ENCODE data around the gene NR1H3. TPM values are rescaled to one million over a fixed set of nuclear protein-coding genes. Genes with fewer than 3 reads are reported as not detected.

NR1H3 gene
- total RNA-seq, 1 donor from 2014 or later: 92.4 TPM

- intact Hi-C loops (cut with DNase I): no loop called here
- Histone ChIP-seq H3K27ac (no peak overlapping the region), H3K4me1 (no peaks in the 10 kb centered on the region), H3K27me3 (no peaks in the 10 kb centered on the region), H3K4me3 (no peak overlapping the region), H3K9me3 (no peaks in the 10 kb centered on the region), H3K36me3 (peaks cover 60 to 78% of the 10 kb centered on the region in 2 donors)
- no peak for TF ChIP-seq CTCF (IDR thresholded peaks at IDR 0.05)
- DNase-seq (ENCODE audit: low spot score in 2 of 2): no peak
These were observed 19.1 kb downstream of the NR1H3 start for GRCh38 chr11:47276923-47277322.

- DNase-seq (ENCODE audit: low spot score in 2 of 2): no peak
- Histone ChIP-seq H3K4me1 (no peaks in the 10 kb centered on the region), H3K27ac (no peak overlapping the region), H3K27me3 (no peaks in the 10 kb centered on the region), H3K4me3 (no peak overlapping the region), H3K36me3 (peaks cover 70 to 89% of the 10 kb centered on the region in 2 donors), H3K9me3 (no peaks in the 10 kb centered on the region)
- TF ChIP-seq CTCF (IDR thresholded peaks at IDR 0.05): no peak
- intact Hi-C loops (cut with DNase I): no loop called here
These were observed 20.3 kb downstream of the NR1H3 start for GRCh38 chr11:47278058-47278457.

- no peak for DNase-seq (ENCODE audit: low spot score in 2 of 2)
- intact Hi-C loops (cut with DNase I): no loop called here
- H3K36me3 ChIP-seq: peaks cover 77 to 96% of the 10 kb centered on the region in 2 donors
These were observed 21.0 kb downstream of the NR1H3 start for GRCh38 chr11:47278769-47279168.

GRCh38 chr11:47280099-47280498, 22.3 kb downstream of the NR1H3 start:
- H3K27ac ChIP-seq: no peak overlapping the region
- intact Hi-C loops (cut with DNase I): no loop called here
- H3K36me3 ChIP-seq: peaks cover 84 to 99% of the 10 kb centered on the region in 2 donors
- no peak for TF ChIP-seq CTCF (IDR thresholded peaks at IDR 0.05)
- no peak overlapping the region for H3K4me3 ChIP-seq
- no peak for DNase-seq (ENCODE audit: low spot score in 2 of 2)
- no peaks in the 10 kb centered on the region for H3K27me3 ChIP-seq
- H3K9me3 ChIP-seq: no peaks in the 10 kb centered on the region
- no peaks in the 10 kb centered on the region for H3K4me1 ChIP-seq

More at GRCh38 chr11:47278769-47279168, 21.0 kb downstream of the NR1H3 start:
- no peaks in the 10 kb centered on the region for H3K27me3 ChIP-seq
- no peak for TF ChIP-seq CTCF (IDR thresholded peaks at IDR 0.05)
- no peaks in the 10 kb centered on the region for H3K4me1 ChIP-seq
- no peak overlapping the region for H3K27ac ChIP-seq
- H3K9me3 ChIP-seq: no peaks in the 10 kb centered on the region
- H3K4me3 ChIP-seq: no peak overlapping the region

- Histone ChIP-seq H3K36me3 (peaks cover 84 to 99% of the 10 kb centered on the region in 2 donors), H3K4me3 (no peak overlapping the region), H3K27me3 (no peaks in the 10 kb centered on the region), H3K27ac (no peak overlapping the region), H3K9me3 (no peaks in the 10 kb centered on the region), H3K4me1 (no peaks in the 10 kb centered on the region)
- no peak for TF ChIP-seq CTCF (IDR thresholded peaks at IDR 0.05)
- DNase-seq (ENCODE audit: low spot score in 2 of 2): no peak
- intact Hi-C loops (cut with DNase I): no loop called here
These were observed 23.1 kb downstream of the NR1H3 start for GRCh38 chr11:47280860-47281259.

- intact Hi-C loops (cut with DNase I): no loop called here
- H3K36me3 ChIP-seq: peaks cover 88 to 100% of the 10 kb centered on the region in 2 donors
- DNase-seq (ENCODE audit: low spot score in 2 of 2): no peak
- H3K27ac ChIP-seq: no peak overlapping the region
- H3K27me3 ChIP-seq: no peaks in the 10 kb centered on the region
- no peaks in the 10 kb centered on the region for H3K4me1 ChIP-seq
- no peak overlapping the region for H3K4me3 ChIP-seq
- H3K9me3 ChIP-seq: no peaks in the 10 kb centered on the region
- no peak for TF ChIP-seq CTCF (IDR thresholded peaks at IDR 0.05)
These were observed 24.7 kb downstream of the NR1H3 start for GRCh38 chr11:47282462-47282861.
